Kidney tubule cell (primary cell): ENCODE data around the gene MRPL52.

ENCODE experiments used
- DNase-seq: peaks from one replicate; pipeline ENCODE4 v3.0.0-alpha.2; 2018; ENCODE audit warnings: low spot score

Gene MRPL52

DNA sequence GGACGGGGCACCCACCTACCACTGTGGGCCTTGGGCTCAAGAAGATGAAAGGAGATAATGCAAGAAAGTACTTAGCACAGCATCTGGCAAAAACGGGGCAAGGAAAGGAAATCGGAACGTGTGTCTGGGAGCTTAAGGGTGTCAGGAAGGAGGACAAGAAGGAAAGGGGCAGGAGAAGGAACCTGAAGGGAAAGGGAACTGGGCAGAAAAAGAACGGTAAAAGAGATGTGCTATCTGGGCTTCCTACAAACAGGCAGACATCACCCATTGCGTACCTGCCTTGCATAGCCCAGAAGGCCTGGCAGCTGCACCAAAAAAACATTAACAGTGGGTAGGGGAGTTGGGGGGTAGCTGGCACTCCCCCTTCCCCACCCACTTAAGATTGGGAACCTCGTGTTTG is 52.4 kb downstream of the MRPL52 start:
- no peak for DNase-seq

DNA sequence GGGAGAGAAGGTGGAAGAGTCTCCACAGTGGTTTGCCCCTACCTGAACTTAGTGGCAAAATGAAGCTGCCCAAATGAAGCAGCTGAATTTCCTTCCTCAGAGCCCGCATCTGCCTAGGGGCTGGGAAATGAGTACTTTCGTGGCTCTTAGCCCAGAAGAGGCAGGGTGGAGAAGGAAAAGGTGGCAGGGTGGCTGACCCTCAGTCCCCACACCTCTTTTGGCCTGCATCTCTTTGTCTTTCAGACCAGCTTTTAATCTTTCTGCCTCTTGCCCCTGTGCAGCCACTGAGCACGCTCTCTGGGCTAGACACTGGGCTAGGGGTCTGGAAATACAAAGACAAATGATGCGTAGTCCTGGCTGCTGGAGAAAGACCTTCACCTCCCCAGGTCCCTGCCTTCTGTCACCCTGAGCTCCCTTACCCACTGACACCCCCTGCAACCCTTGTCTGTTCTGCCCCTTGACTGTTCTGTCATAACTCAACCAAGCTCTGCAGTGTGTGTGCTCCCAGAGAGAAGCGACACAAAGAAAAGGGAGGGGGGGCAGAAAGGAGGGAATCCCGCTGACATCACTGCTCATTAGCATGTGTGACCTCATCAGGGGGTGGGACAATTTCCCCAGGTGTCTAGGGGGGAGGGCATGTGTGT is 53.0 kb downstream of the MRPL52 start:
- peak; percentile 76 for DNase-seq

- no peak for DNase-seq
These were observed 53.7 kb downstream of the MRPL52 start, which contains the start of gene REM2 for GRCh38 chr14:22883173-22883976. Gene REM2, plus strand, starts transcription at chr14:22883222. Its CDS starts 66 bp downstream, at chr14:22883288.

GRCh38 chr14:22884076-22884737 is 54.5 kb downstream of the MRPL52 start:
- DNase-seq, result no peak
